ENCODE results near the gene LMO2.
"Not testable (repeated sequence)": the region's sequence is repeated elsewhere in the genome, so short reads cannot be mapped to it uniquely, and the experiment has no call there.

LMO2 gene

DNA sequence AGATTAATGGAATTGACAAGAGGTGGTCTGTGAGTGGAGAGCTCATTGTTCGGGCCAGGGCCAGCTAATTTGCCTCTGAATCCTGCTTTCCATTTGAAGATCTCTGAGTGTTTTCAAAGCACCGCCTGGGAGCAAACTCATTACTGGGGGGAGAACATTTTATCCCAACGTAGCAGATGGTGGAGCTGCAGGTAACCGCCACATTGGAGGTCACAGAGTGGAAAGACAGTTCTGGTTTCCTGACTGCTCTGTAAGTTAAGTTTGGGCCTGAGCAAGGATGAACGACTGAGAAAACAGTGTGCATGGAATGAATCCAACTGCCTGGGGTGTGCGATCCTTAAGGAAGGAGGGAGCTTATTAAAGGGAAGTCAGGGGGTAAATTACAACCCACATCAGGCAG, 30.5 kb downstream of the LMO2 start:
- H3K36me3 ChIP-seq (ENCODE audit: control insufficient read depth, insufficient read depth, low read length) = no peaks in the 10 kb centered on the region
- H3K4me1 ChIP-seq (ENCODE audit: control insufficient read depth, insufficient read depth, low read length) = no peaks in the 10 kb centered on the region

DNA sequence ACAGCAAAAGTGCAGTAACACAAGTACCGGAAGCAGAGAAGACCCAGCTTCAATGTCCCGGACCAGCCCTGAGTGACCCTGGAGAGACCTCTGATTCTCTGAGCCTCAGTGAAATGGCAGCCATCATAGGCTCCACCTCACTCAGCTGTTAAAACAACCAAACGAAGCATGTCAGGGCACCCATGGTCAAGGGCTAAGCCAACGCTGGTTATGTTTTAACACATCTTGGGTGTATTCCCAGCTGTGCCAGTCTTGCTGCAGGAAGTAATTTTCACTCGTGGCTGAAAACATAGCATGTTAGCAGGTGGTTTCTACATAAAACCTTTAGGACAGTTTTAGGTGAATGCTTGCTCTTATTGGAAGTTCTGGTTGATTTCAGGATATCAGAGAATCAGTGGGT, 30.9 kb downstream of the LMO2 start:
- DNase-seq (ENCODE audit: low read depth, low spot score) = no peak
- Histone ChIP-seq H3K27ac (ENCODE audit: low read length) (no peak overlapping the region), H3K4me1 (ENCODE audit: control insufficient read depth, insufficient read depth, low read length) (no peaks in the 10 kb centered on the region), H3K9me3 (ENCODE audit: control insufficient read depth, insufficient read depth, low read length) (no peaks in the 10 kb centered on the region), H3K27me3 (ENCODE audit: control insufficient read depth, insufficient read depth, low read length) (no peaks in the 10 kb centered on the region; the same call in 1 of the 2 replicates), H3K36me3 (ENCODE audit: control insufficient read depth, insufficient read depth, low read length) (no peaks in the 10 kb centered on the region), H3K4me3 (ENCODE audit: low read length) (no peak overlapping the region)
- WGBS (ENCODE audit: insufficient coverage, insufficient read length) = no CpG with 5 or more reads among the region's 5 CpGs

More for the DNA sequence above, 30.5 kb downstream of the LMO2 start:
- Histone ChIP-seq H3K27ac (ENCODE audit: low read length) (no peak overlapping the region), H3K27me3 (ENCODE audit: control insufficient read depth, insufficient read depth, low read length) (no peaks in the 10 kb centered on the region; the same call in 1 of the 2 replicates), H3K4me3 (ENCODE audit: low read length) (no peak overlapping the region), H3K9me3 (ENCODE audit: control insufficient read depth, insufficient read depth, low read length) (no peaks in the 10 kb centered on the region)
- DNase-seq (ENCODE audit: low read depth, low spot score) = no peak
- WGBS (ENCODE audit: insufficient coverage, insufficient read length) = no CpG with 5 or more reads among the region's 6 CpGs

GRCh38 chr11:33859306-33859705, 32.6 kb downstream of the LMO2 start:
- DNase-seq (ENCODE audit: low read depth, low spot score) = no peak
- WGBS (ENCODE audit: insufficient coverage, insufficient read length) = no CpG with 5 or more reads among the region's 16 CpGs
- no peaks in the 10 kb centered on the region for H3K9me3 ChIP-seq (ENCODE audit: control insufficient read depth, insufficient read depth, low read length)
- H3K36me3 ChIP-seq (ENCODE audit: control insufficient read depth, insufficient read depth, low read length) = no peaks in the 10 kb centered on the region
- no peak overlapping the region for H3K27ac ChIP-seq (ENCODE audit: low read length)
- no peaks in the 10 kb centered on the region for H3K4me1 ChIP-seq (ENCODE audit: control insufficient read depth, insufficient read depth, low read length)
- H3K4me3 ChIP-seq (ENCODE audit: low read length) = no peak overlapping the region
- no peaks in the 10 kb centered on the region for H3K27me3 ChIP-seq (ENCODE audit: control insufficient read depth, insufficient read depth, low read length)

GRCh38 chr11:33857933-33858371, 33.9 kb downstream of the LMO2 start:
- H3K27me3 ChIP-seq (ENCODE audit: control insufficient read depth, insufficient read depth, low read length) = no peaks in the 10 kb centered on the region
- DNase-seq (ENCODE audit: low read depth, low spot score) = peak; percentile 45
- no peaks in the 10 kb centered on the region for H3K9me3 ChIP-seq (ENCODE audit: control insufficient read depth, insufficient read depth, low read length)
- WGBS (ENCODE audit: insufficient coverage, insufficient read length) = no CpG with 5 or more reads among the region's 10 CpGs
- H3K4me3 ChIP-seq (ENCODE audit: low read length) = no peak overlapping the region
- H3K4me1 ChIP-seq (ENCODE audit: control insufficient read depth, insufficient read depth, low read length) = no peaks in the 10 kb centered on the region
- H3K27ac ChIP-seq (ENCODE audit: low read length) = no peak overlapping the region
- H3K36me3 ChIP-seq (ENCODE audit: control insufficient read depth, insufficient read depth, low read length) = no peaks in the 10 kb centered on the region

DNA sequence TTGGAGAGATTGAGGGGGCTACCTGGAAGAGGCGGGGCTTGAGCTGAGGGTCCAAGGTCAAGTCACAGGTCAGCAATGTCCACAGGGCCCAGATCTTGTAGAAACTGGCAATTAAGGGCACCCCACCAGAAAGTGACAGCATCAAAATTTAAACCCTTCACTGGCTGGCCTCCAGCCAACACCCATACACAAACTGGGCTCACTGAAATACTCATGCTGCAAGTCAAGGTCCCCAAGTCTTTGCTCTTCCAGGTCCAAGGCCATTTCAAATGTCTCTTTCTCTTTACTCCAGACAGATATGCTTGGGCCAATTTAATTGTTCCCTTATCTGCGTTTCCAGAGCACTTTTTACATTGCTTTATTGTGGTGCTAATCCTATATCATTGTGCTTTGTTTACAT, 36.4 kb downstream of the LMO2 start:
- no peaks in the 10 kb centered on the region for H3K9me3 ChIP-seq (ENCODE audit: control insufficient read depth, insufficient read depth, low read length)
- no peaks in the 10 kb centered on the region for H3K4me1 ChIP-seq (ENCODE audit: control insufficient read depth, insufficient read depth, low read length)
- no peaks in the 10 kb centered on the region for H3K27me3 ChIP-seq (ENCODE audit: control insufficient read depth, insufficient read depth, low read length)
- H3K36me3 ChIP-seq (ENCODE audit: control insufficient read depth, insufficient read depth, low read length) = no peaks in the 10 kb centered on the region
- no CpG with 5 or more reads among the region's 2 CpGs for WGBS (ENCODE audit: insufficient coverage, insufficient read length)
- H3K27ac ChIP-seq (ENCODE audit: low read length) = no peak overlapping the region
- DNase-seq (ENCODE audit: low read depth, low spot score) = no peak
- H3K4me3 ChIP-seq (ENCODE audit: low read length) = no peak overlapping the region

DNA sequence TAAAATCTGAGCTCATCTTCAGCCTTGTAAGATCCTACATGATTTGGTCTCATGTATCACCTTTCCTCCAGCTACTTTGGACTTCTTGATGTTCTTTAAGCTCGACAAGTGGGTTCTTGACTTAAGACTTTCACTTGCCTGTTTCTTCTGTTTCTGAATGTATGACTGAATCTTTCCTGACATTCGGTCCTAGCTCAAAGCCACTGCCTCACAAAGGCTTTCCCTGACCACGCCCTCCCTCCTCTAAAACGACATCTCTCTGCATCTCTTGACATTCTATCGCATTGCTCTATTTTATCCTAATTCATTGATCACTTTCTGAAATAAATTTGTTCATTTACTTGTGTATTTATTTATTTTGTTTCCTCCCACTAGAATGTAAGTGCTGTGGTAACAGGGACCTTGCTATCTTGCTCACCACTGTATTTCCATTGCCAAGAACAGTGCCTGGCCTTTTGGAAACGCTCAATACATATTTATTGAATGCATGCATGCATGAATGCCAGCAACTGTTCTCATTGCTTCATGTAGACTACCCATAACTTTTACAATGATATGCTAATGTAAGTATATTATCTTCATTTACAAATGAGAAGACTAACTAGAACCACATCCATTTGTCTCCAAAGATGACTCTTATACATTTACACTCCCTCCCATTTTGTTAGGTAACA, 43.0 kb downstream of the LMO2 start:
- Histone ChIP-seq H3K27ac (ENCODE audit: low read length) (no peak overlapping the region), H3K36me3 (ENCODE audit: control insufficient read depth, insufficient read depth, low read length) (no peaks in the 10 kb centered on the region), H3K27me3 (ENCODE audit: control insufficient read depth, insufficient read depth, low read length) (no peaks in the 10 kb centered on the region), H3K9me3 (ENCODE audit: control insufficient read depth, insufficient read depth, low read length) (no peaks in the 10 kb centered on the region), H3K4me3 (ENCODE audit: low read length) (no peak overlapping the region), H3K4me1 (ENCODE audit: control insufficient read depth, insufficient read depth, low read length) (no peaks in the 10 kb centered on the region)
- DNase-seq (ENCODE audit: low read depth, low spot score) = no peak
- 100% methylated on average over 2 of the region's 6 CpGs for WGBS (ENCODE audit: insufficient coverage, insufficient read length)

GRCh38 chr11:33847251-33847650, 44.6 kb downstream of the LMO2 start:
- no CpG with 5 or more reads among the region's 1 CpG for WGBS (ENCODE audit: insufficient coverage, insufficient read length)
- Histone ChIP-seq H3K4me1 (ENCODE audit: control insufficient read depth, insufficient read depth, low read length) (no peaks in the 10 kb centered on the region), H3K27ac (ENCODE audit: low read length) (no peak overlapping the region), H3K4me3 (ENCODE audit: low read length) (no peak overlapping the region), H3K27me3 (ENCODE audit: control insufficient read depth, insufficient read depth, low read length) (no peaks in the 10 kb centered on the region), H3K36me3 (ENCODE audit: control insufficient read depth, insufficient read depth, low read length) (no peaks in the 10 kb centered on the region), H3K9me3 (ENCODE audit: control insufficient read depth, insufficient read depth, low read length) (no peaks in the 10 kb centered on the region)
- DNase-seq (ENCODE audit: low read depth, low spot score) = no peak

DNA sequence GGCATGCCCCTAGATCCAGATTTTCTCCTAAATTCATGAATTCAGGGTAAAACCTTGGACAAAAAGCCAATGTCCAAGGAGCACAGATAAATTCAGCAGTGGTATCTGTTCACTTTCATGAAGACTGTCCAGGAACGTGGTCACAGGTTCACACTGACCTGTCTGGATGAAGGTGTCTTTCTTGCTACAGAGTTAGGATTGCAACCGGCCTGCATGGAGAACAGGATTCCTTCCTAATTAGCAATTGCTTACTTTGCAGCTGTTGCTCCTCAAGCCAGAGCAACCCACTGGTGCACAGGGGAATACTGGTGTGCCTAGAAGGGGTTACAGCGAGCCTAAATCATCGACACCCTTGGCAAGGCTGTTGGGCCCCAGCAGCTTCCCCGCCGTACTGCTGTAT, 47.6 kb downstream of the LMO2 start:
- no peaks in the 10 kb centered on the region for H3K36me3 ChIP-seq (ENCODE audit: control insufficient read depth, insufficient read depth, low read length)
- H3K4me1 ChIP-seq (ENCODE audit: control insufficient read depth, insufficient read depth, low read length) = no peaks in the 10 kb centered on the region
- DNase-seq (ENCODE audit: low read depth, low spot score) = no peak
- no peaks in the 10 kb centered on the region for H3K27me3 ChIP-seq (ENCODE audit: control insufficient read depth, insufficient read depth, low read length)
- no CpG with 5 or more reads among the region's 6 CpGs for WGBS (ENCODE audit: insufficient coverage, insufficient read length)
- no peak overlapping the region for H3K27ac ChIP-seq (ENCODE audit: low read length)
- H3K9me3 ChIP-seq (ENCODE audit: control insufficient read depth, insufficient read depth, low read length) = no peaks in the 10 kb centered on the region
- H3K4me3 ChIP-seq (ENCODE audit: low read length) = no peak overlapping the region

GRCh38 chr11:33843018-33843417, 48.9 kb downstream of the LMO2 start:
- Histone ChIP-seq H3K9me3 (ENCODE audit: control insufficient read depth, insufficient read depth, low read length) (no peaks in the 10 kb centered on the region), H3K27me3 (ENCODE audit: control insufficient read depth, insufficient read depth, low read length) (no peaks in the 10 kb centered on the region), H3K4me3 (ENCODE audit: low read length) (no peak overlapping the region), H3K27ac (ENCODE audit: low read length) (no peak overlapping the region), H3K4me1 (ENCODE audit: control insufficient read depth, insufficient read depth, low read length) (no peaks in the 10 kb centered on the region), H3K36me3 (ENCODE audit: control insufficient read depth, insufficient read depth, low read length) (no peaks in the 10 kb centered on the region)
- no peak for DNase-seq (ENCODE audit: low read depth, low spot score)
- WGBS (ENCODE audit: insufficient coverage, insufficient read length) = no CpG with 5 or more reads among the region's 4 CpGs

- Histone ChIP-seq H3K9me3 (ENCODE audit: control insufficient read depth, insufficient read depth, low read length) (no peaks in the 10 kb centered on the region), H3K4me1 (ENCODE audit: control insufficient read depth, insufficient read depth, low read length) (no peaks in the 10 kb centered on the region), H3K27me3 (ENCODE audit: control insufficient read depth, insufficient read depth, low read length) (no peaks in the 10 kb centered on the region), H3K4me3 (ENCODE audit: low read length) (no peak overlapping the region), H3K27ac (ENCODE audit: low read length) (no peak overlapping the region), H3K36me3 (ENCODE audit: control insufficient read depth, insufficient read depth, low read length) (no peaks in the 10 kb centered on the region)
- no peak for DNase-seq (ENCODE audit: low read depth, low spot score)
- no CpG with 5 or more reads among the region's 13 CpGs for WGBS (ENCODE audit: insufficient coverage, insufficient read length)
These were observed 49.5 kb downstream of the LMO2 start for GRCh38 chr11:33842236-33842915.

DNA sequence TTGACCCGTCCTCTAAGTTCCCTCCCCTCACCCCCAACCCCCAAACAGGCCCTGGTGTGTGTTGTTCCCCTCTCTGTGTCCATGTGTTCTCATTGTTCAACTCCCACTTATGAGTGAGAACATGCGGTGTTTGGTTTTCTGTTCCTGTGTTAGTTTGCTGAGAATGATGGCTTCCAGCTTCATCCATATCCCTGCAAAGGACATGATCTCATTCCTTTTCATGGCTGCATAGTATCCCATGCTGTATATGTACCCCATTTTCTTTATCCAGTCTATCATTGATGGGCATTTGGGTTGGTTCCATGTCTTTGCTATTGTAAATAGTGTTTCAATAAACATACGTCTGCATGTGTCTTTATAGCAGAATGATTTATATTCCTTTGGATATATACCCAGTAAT, 53.6 kb downstream of the LMO2 start:
- H3K27me3 ChIP-seq (ENCODE audit: control insufficient read depth, insufficient read depth, low read length); H3K36me3 ChIP-seq (ENCODE audit: control insufficient read depth, insufficient read depth, low read length); H3K27ac ChIP-seq (ENCODE audit: low read length); H3K9me3 ChIP-seq (ENCODE audit: control insufficient read depth, insufficient read depth, low read length); DNase-seq (ENCODE audit: low read depth, low spot score); H3K4me3 ChIP-seq (ENCODE audit: low read length); H3K4me1 ChIP-seq (ENCODE audit: control insufficient read depth, insufficient read depth, low read length): not testable (repeated sequence)
- no CpG with 5 or more reads among the region's 3 CpGs for WGBS (ENCODE audit: insufficient coverage, insufficient read length)

Measured in iPS DF 6.9 (cell line).